NK-92 (cell line): ENCODE results near the gene ME1.
"Not testable (repeated sequence)": the region's sequence is repeated elsewhere in the genome, so short reads cannot be mapped to it uniquely, and the experiment has no call there.

Source experiments
- DNase-seq: peaks from one replicate; lab custom pipeline; 2025; ENCODE audit not compliant: unreplicated experiment; lab: John Stamatoyannopoulos, UW

ME1 gene

GRCh38 chr6:83192871-83193746 is 237.7 kb downstream of the ME1 start, which contains the start of the genes PGM3 and RWDD2A:
TSS of gene PGM3 (minus strand) at chr6:83193265. CDS start at chr6:83191012, 2,253 bp downstream.
TSS of gene RWDD2A (plus strand) at chr6:83193357. CDS start at chr6:83194452, 1,095 bp downstream.
- no peak for DNase-seq

GRCh38 chr6:83192456-83192855 is 238.4 kb downstream of the ME1 start:
- DNase-seq = no peak

- not testable (repeated sequence) for DNase-seq
Measured at GRCh38 chr6:83191974-83192373, 238.9 kb downstream of the ME1 start.

- no peak for DNase-seq
Measured at GRCh38 chr6:83190626-83191025, 240.2 kb downstream of the ME1 start.

GRCh38 chr6:83188501-83188900 is 242.3 kb downstream of the ME1 start:
- DNase-seq = no peak

- DNase-seq = no peak
Measured at GRCh38 chr6:83185096-83185495, 245.8 kb downstream of the ME1 start.

DNA sequence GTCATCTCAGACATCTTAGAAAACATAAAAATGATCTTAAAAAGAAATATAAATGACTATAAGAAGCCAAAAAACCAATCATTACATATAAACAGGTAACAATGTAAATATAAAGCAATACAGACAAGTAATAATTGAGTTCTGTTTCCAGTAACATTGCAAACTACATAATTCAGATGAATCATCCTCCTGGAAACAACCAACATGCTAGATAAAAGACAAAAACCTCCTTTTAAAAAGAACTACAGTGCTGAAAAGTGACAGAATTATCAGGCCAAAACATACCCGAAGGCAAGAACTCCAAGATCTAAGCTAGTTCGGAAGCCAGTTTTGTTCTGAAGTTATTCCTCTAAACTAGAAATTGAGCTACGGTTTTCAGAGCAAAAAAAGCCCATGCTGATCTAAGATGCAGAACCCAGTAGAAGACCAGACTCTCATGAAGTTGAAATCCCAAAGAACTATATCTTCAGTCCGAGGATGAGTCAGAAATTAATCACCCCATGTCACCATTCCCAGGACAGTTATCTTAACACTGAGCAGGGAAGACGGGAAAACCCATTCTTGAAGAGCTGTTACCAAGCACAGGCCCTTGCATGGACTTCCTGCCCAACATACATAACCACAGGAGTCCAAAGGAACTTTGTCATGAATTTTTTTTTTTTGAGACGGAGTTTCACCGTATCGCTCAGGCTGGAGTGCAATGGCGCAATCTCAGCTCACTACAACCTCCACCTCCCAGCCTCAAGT is 247.6 kb downstream of the ME1 start:
- no peak for DNase-seq

DNA sequence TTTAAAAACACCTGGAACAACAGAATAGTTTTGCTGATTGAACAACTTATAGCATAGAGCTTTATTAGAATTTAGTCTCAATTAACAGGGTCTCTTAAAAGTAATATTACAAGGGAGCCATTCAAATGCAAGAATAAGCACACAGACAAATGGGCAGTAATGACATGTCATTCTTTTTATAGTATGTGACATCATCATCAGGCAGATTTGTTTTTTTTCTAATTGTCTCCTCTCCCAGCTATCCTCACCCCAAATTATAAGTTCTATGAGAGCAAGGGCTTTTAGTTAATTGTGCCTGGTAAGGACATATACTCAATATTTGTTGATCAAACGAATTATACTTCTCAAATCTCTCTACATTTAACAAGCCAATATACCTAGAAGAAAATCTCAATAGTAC is 248.7 kb downstream of the ME1 start:
- no peak for DNase-seq

DNA sequence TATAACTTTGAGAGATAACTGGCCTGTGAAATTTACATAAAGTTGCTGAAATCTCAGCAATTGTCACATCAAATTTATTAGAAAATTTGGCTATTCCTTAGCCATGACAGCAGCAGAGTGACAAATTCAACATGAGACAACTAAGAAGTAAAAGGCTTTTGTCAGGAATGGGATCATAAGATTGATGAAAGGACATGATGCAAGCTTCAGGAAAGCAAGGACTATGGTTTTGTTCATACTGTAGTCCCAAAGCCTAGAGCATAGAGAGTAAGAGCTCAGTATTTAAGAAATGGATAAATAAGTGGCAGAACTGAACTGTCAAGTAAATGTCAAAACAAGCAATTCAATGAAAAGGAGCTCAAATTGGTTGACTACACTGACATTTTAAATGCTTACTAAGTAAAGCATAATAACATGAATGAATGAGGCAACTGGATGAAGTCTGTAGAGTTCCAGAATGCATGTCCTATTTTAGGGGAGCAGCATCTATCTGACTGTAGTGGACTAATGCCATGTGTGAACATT is 250.4 kb downstream of the ME1 start:
- no peak for DNase-seq

DNA sequence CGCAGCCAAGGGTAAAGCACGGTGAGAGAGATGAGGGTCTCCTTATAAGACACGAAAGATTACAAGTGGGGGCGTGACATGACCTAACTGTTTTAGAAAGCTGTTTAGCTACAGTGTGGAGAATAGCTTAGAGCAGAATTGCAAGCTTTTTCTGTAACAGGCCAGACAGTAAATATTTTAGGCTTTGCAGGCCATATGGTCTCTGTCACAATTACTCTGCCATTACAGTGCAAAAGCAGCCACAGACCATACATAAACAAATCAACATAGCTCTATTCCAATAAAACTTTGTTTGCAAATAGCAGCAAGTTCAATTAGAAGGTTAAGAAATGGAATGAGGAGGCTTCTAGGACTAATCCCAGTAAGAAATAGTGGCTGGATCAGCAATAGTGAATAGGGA is 254.6 kb downstream of the ME1 start:
- no peak for DNase-seq

- DNase-seq = no peak
Measured at GRCh38 chr6:83169511-83169910, 261.3 kb downstream of the ME1 start.

DNA sequence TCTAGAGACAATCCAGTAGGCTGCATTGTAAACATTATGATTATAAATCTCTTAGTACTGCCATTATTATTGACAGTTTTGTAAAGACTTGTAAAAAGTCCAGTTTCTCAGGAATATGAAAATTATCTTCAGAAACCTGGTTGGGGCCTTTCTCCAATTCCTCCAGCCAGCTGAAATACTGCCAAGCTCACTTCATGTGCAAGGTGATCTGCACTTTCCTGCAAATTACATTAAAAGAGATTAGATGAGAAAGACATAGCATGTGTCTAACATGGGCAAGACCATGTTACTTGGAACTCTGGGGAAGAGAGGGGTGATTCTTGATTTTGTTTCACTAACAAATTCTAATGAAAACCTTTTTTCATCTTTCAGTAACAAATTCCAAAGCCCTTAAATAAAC is 261.7 kb downstream of the ME1 start:
- DNase-seq = no peak

- DNase-seq = no peak
Measured at GRCh38 chr6:83168556-83168955, 262.3 kb downstream of the ME1 start.

- no peak for DNase-seq
Measured at GRCh38 chr6:83167726-83168278, 263.0 kb downstream of the ME1 start.
